Suprapubic skin (tissue), 4 donors: ENCODE measurements around the gene ZBTB46.

Source experiments
- CTCF ChIP-seq, 2 donors: fragments of 200-600 bp in 1 of 2; fragments of 450-650 bp in 1 of 2; sonication (generic) in 1 of 2; IDR thresholded peaks; one replicate each; pipeline ENCODE4 v1.5.1; 2016 to 2019; ENCODE audit warnings: antibody characterized with exemption in 2 of 2, mild to moderate bottlenecking in 1 of 2, moderate library complexity in 1 of 2
- EP300 ChIP-seq: sonication (generic); formaldehyde crosslinking; IDR thresholded peaks from one replicate; pipeline ENCODE4 v1.6.1; 2017; ENCODE audit warnings: antibody characterized with exemption
- POLR2A ChIP-seq, 2 donors: fragments of 450-650 bp; IDR thresholded peaks; one replicate each; pipeline ENCODE4 v1.6.1; 2017; ENCODE audit warnings: antibody characterized with exemption in 2 of 2, mild to moderate bottlenecking in 2 of 2, moderate library complexity in 2 of 2
- POLR2AphosphoS5 ChIP-seq, 3 donors: sonication (generic); formaldehyde crosslinking; IDR thresholded peaks; one replicate each; pipeline ENCODE4 v1.6.1; 2017; ENCODE audit warnings: antibody characterized with exemption in 3 of 3

GRCh38 chr20:63755933-63756647 lies 75.0 kb downstream of the ZBTB46 start:
- no peak for TF ChIP-seq CTCF (IDR thresholded peaks at IDR 0.05)
- TF ChIP-seq POLR2A (IDR thresholded peaks at IDR 0.05) = no peak
- TF ChIP-seq POLR2AphosphoS5 (IDR thresholded peaks at IDR 0.05) = no peak
- TF ChIP-seq EP300 = no peak
